ENCODE results near the gene PDZD8. TPM values are rescaled to one million over a fixed set of nuclear protein-coding genes. Genes with fewer than 3 reads are reported as not detected.

PDZD8 gene
- polyA plus RNA-seq, 1 donor from 2014 or later = 16.3 TPM

DNA sequence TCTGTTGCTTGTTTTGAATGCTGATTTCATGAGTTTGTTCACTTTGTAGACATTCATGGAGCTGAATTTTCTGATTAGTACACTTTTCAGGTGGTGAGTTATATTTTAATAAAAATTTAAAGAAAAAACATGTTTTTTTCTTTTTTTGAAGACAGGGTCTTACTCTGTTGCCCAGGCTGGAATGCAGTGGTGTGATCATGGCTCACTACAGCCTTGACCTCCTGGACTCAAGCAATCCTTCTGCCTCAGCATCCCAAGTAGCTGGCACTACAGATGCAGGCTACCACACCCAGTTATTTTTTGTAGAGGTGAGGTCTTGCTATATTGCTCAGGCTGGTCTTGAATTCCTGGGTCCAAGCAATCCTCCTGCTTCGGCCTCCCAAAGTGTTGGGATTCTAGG is 23.7 kb downstream of the PDZD8 start:
- Histone ChIP-seq H3K9me3 (ENCODE audit: low read length) (no peaks in the 10 kb centered on the region), H3K4me3 (ENCODE audit: low read length) (no peak overlapping the region), H3K9me2 (ENCODE audit: insufficient read depth, low read length) (no peaks in the 10 kb centered on the region), H3K27ac (ENCODE audit: low read length) (no peak overlapping the region), H3K79me2 (replicated peaks; ENCODE audit: insufficient read depth, low read length) (peaks cover 2% of the 10 kb centered on the region), H3K27me3 (ENCODE audit: insufficient read depth, low read depth, low read length) (no peaks in the 10 kb centered on the region), H3K36me3 (ENCODE audit: insufficient read depth, low read length) (no peaks in the 10 kb centered on the region), H4K20me1 (ENCODE audit: insufficient read depth) (no peaks in the 10 kb centered on the region), H3F3A (ENCODE audit: insufficient read depth, low read length, poor library complexity, severe bottlenecking) (no peaks in the 10 kb centered on the region), H3K4me2 (ENCODE audit: low read length) (no peak overlapping the region), H2AFZ (ENCODE audit: low read depth, low read length) (no peak overlapping the region), H3K9ac (ENCODE audit: low read length) (no peak overlapping the region)
- no peak for TF ChIP-seq SMC3 (conservative IDR thresholded peaks at IDR 0.05; ENCODE audit: poor library complexity)
- TF ChIP-seq EZH2 (IDR thresholded peaks at IDR 0.05; ENCODE audit: borderline replicate concordance, insufficient read depth, low read length, poor library complexity, severe bottlenecking) = no peak
- no peak for TF ChIP-seq RAD21 (conservative IDR thresholded peaks at IDR 0.05)
- TF ChIP-seq, protein P1, sequence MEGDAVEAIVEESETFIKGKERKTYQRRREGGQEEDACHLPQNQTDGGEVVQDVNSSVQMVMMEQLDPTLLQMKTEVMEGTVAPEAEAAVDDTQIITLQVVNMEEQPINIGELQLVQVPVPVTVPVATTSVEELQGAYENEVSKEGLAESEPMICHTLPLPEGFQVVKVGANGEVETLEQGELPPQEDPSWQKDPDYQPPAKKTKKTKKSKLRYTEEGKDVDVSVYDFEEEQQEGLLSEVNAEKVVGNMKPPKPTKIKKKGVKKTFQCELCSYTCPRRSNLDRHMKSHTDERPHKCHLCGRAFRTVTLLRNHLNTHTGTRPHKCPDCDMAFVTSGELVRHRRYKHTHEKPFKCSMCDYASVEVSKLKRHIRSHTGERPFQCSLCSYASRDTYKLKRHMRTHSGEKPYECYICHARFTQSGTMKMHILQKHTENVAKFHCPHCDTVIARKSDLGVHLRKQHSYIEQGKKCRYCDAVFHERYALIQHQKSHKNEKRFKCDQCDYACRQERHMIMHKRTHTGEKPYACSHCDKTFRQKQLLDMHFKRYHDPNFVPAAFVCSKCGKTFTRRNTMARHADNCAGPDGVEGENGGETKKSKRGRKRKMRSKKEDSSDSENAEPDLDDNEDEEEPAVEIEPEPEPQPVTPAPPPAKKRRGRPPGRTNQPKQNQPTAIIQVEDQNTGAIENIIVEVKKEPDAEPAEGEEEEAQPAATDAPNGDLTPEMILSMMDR (IDR thresholded peaks at IDR 0.05; ENCODE audit: poor library complexity, severe bottlenecking) = no peak
- TF ChIP-seq, protein P2, sequence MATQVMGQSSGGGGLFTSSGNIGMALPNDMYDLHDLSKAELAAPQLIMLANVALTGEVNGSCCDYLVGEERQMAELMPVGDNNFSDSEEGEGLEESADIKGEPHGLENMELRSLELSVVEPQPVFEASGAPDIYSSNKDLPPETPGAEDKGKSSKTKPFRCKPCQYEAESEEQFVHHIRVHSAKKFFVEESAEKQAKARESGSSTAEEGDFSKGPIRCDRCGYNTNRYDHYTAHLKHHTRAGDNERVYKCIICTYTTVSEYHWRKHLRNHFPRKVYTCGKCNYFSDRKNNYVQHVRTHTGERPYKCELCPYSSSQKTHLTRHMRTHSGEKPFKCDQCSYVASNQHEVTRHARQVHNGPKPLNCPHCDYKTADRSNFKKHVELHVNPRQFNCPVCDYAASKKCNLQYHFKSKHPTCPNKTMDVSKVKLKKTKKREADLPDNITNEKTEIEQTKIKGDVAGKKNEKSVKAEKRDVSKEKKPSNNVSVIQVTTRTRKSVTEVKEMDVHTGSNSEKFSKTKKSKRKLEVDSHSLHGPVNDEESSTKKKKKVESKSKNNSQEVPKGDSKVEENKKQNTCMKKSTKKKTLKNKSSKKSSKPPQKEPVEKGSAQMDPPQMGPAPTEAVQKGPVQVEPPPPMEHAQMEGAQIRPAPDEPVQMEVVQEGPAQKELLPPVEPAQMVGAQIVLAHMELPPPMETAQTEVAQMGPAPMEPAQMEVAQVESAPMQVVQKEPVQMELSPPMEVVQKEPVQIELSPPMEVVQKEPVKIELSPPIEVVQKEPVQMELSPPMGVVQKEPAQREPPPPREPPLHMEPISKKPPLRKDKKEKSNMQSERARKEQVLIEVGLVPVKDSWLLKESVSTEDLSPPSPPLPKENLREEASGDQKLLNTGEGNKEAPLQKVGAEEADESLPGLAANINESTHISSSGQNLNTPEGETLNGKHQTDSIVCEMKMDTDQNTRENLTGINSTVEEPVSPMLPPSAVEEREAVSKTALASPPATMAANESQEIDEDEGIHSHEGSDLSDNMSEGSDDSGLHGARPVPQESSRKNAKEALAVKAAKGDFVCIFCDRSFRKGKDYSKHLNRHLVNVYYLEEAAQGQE (IDR thresholded peaks at IDR 0.05; ENCODE audit: borderline replicate concordance) = no peak
- no peak for TF ChIP-seq EP300 (conservative IDR thresholded peaks at IDR 0.05; ENCODE audit: poor library complexity, severe bottlenecking)
- TF ChIP-seq POLR2AphosphoS5 (IDR thresholded peaks at IDR 0.05) = no peak
- TF ChIP-seq TAF1 (IDR thresholded peaks at IDR 0.05; ENCODE audit: low read depth) = no peak
- no peak for TF ChIP-seq MXI1 (conservative IDR thresholded peaks at IDR 0.05; ENCODE audit: poor library complexity, severe bottlenecking)

DNA sequence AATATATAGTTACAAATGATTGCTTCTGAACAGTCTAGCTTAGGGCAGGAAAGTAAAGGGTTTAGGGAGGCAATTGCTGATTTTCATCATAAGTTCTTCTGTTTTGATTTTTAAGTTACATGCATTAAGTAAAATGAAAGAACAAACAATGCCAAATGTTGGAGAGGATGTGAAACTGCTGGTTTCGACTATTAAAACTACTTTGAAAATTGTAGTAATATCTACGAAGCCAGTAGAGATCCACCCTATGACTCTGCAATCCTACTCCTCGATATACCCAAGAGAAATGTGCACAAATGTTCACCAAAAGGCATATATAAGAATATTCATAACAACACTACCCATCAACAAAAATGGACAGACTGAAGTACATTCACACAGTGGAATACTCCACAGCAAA is 24.3 kb downstream of the PDZD8 start:
- no peak overlapping the region for H2AFZ ChIP-seq (ENCODE audit: low read depth, low read length)
- no peaks in the 10 kb centered on the region for H4K20me1 ChIP-seq (ENCODE audit: insufficient read depth)
- no peak overlapping the region for H3K27ac ChIP-seq (ENCODE audit: low read length)
- no peaks in the 10 kb centered on the region for H3K79me2 ChIP-seq (replicated peaks; ENCODE audit: insufficient read depth, low read length)
- H3K27me3 ChIP-seq (ENCODE audit: insufficient read depth, low read depth, low read length) = no peaks in the 10 kb centered on the region
- H3K4me2 ChIP-seq (ENCODE audit: low read length) = no peak overlapping the region
- no peak overlapping the region for H3K9ac ChIP-seq (ENCODE audit: low read length)
- H3K9me3 ChIP-seq (ENCODE audit: low read length) = no peaks in the 10 kb centered on the region
- no peaks in the 10 kb centered on the region for H3K9me2 ChIP-seq (ENCODE audit: insufficient read depth, low read length)
- TF ChIP-seq RAD21 (conservative IDR thresholded peaks at IDR 0.05) (no peak), TAF1 (IDR thresholded peaks at IDR 0.05; ENCODE audit: low read depth) (no peak), SMC3 (conservative IDR thresholded peaks at IDR 0.05; ENCODE audit: poor library complexity) (no peak), EZH2 (IDR thresholded peaks at IDR 0.05; ENCODE audit: borderline replicate concordance, insufficient read depth, low read length, poor library complexity, severe bottlenecking) (no peak), EP300 (conservative IDR thresholded peaks at IDR 0.05; ENCODE audit: poor library complexity, severe bottlenecking) (no peak), MXI1 (conservative IDR thresholded peaks at IDR 0.05; ENCODE audit: poor library complexity, severe bottlenecking) (no peak), POLR2AphosphoS5 (IDR thresholded peaks at IDR 0.05) (no peak)
- TF ChIP-seq, protein P2 (IDR thresholded peaks at IDR 0.05; ENCODE audit: borderline replicate concordance) = no peak
- TF ChIP-seq, protein P1 (IDR thresholded peaks at IDR 0.05; ENCODE audit: poor library complexity, severe bottlenecking) = no peak
- no peaks in the 10 kb centered on the region for H3F3A ChIP-seq (ENCODE audit: insufficient read depth, low read length, poor library complexity, severe bottlenecking)
- no peaks in the 10 kb centered on the region for H3K36me3 ChIP-seq (ENCODE audit: insufficient read depth, low read length)
- no peak overlapping the region for H3K4me3 ChIP-seq (ENCODE audit: low read length)
